ENCODE measurements around the gene IPO4. TPM values are rescaled to one million over a fixed set of nuclear protein-coding genes. Genes with fewer than 3 reads are reported as not detected.

IPO4 gene
- total and polyA plus RNA-seq, 4 donors, result 13.6 to 32.9 (median 23.0) TPM

GRCh38 chr14:24183014-24183481 lies 5.6 kb downstream of the IPO4 start:
- no peaks in the 10 kb centered on the region for H3K9me3 ChIP-seq (ENCODE audit: control insufficient read depth in 4 of 4, low read length in 3 of 4)
- peaks cover 15 to 74% (median 24%) of the 10 kb centered on the region in 4 donors for H3K36me3 ChIP-seq (ENCODE audit: control insufficient read depth in 4 of 4, insufficient read depth in 3 of 4, low read depth in 1 of 4, low read length in 3 of 4)
- H3K27ac ChIP-seq (ENCODE audit: low read depth in 1 of 2, low read length in 2 of 2), result no peak overlapping the region
- TF ChIP-seq FOXA2 (IDR thresholded peaks at IDR 0.05), result no peak
- TF ChIP-seq RXRA (IDR thresholded peaks at IDR 0.05), result no peak
- H3K27me3 ChIP-seq (ENCODE audit: control insufficient read depth in 4 of 4, insufficient read depth in 4 of 4, low read length in 3 of 4), result no peaks in the 10 kb centered on the region
- H3K4me3 ChIP-seq (ENCODE audit: low read depth in 1 of 3, low read length in 3 of 3), result no peak overlapping the region
- DNase-seq (ENCODE audit: low spot score), result no peak
- H3K9ac ChIP-seq (ENCODE audit: low read depth in 1 of 2, low read length in 2 of 2), result no peak overlapping the region
- peaks cover 3 to 30% (median 19%) of the 10 kb centered on the region in 4 donors for H3K4me1 ChIP-seq (ENCODE audit: control insufficient read depth in 4 of 4, insufficient read depth in 4 of 4, low read length in 3 of 4)
- 95% methylated on average over 15 of the region's 15 CpGs for WGBS

GRCh38 chr14:24182110-24182882 lies 6.3 kb downstream of the IPO4 start:
- 93% methylated on average over 14 of the region's 14 CpGs for WGBS
- TF ChIP-seq YY1 (IDR thresholded peaks at IDR 0.05), result no peak
- no peak for DNase-seq (ENCODE audit: low spot score)
- Histone ChIP-seq H3K36me3 (ENCODE audit: control insufficient read depth in 4 of 4, insufficient read depth in 3 of 4, low read depth in 1 of 4, low read length in 3 of 4) (peaks cover 17 to 81% (median 26%) of the 10 kb centered on the region in 4 donors), H3K4me3 (ENCODE audit: low read depth in 1 of 3, low read length in 3 of 3) (no peak overlapping the region), H3K27ac (ENCODE audit: low read depth in 1 of 2, low read length in 2 of 2) (no peak overlapping the region), H3K4me1 (ENCODE audit: control insufficient read depth in 4 of 4, insufficient read depth in 4 of 4, low read length in 3 of 4) (peaks cover 0 to 23% (median 14%) of the 10 kb centered on the region in 4 donors), H3K9ac (ENCODE audit: low read depth in 1 of 2, low read length in 2 of 2) (no peak overlapping the region), H3K27me3 (ENCODE audit: control insufficient read depth in 4 of 4, insufficient read depth in 4 of 4, low read length in 3 of 4) (no peaks in the 10 kb centered on the region), H3K9me3 (ENCODE audit: control insufficient read depth in 4 of 4, low read length in 3 of 4) (no peaks in the 10 kb centered on the region)

GRCh38 chr14:24181371-24182077 lies 7.1 kb downstream of the IPO4 start:
- 94% methylated on average over 19 of the region's 19 CpGs for WGBS
- H3K4me3 ChIP-seq (ENCODE audit: low read depth in 1 of 3, low read length in 3 of 3), result no peak overlapping the region
- H3K27me3 ChIP-seq (ENCODE audit: control insufficient read depth in 4 of 4, insufficient read depth in 4 of 4, low read length in 3 of 4), result no peaks in the 10 kb centered on the region
- no peak for DNase-seq (ENCODE audit: low spot score)
- no peaks in the 10 kb centered on the region for H3K9me3 ChIP-seq (ENCODE audit: control insufficient read depth in 4 of 4, low read length in 3 of 4)
- no peak overlapping the region for H3K27ac ChIP-seq (ENCODE audit: low read depth in 1 of 2, low read length in 2 of 2)
- no peak for TF ChIP-seq NR2F2 (IDR thresholded peaks at IDR 0.05)
- TF ChIP-seq SP1 (IDR thresholded peaks at IDR 0.05), result no peak
- no peak for TF ChIP-seq RXRA (IDR thresholded peaks at IDR 0.05)
- no peak for TF ChIP-seq EGR1 (IDR thresholded peaks at IDR 0.05; ENCODE audit: low read depth in 2 of 2)
- TF ChIP-seq CTCF (IDR thresholded peaks at IDR 0.05; ENCODE audit: low read depth, low read length, missing input control), result no peak
- TF ChIP-seq RAD21 (IDR thresholded peaks at IDR 0.05), result no peak
- TF ChIP-seq MAX (IDR thresholded peaks at IDR 0.05), result no peak
- no peak for TF ChIP-seq HNF4G (IDR thresholded peaks at IDR 0.05)
- TF ChIP-seq TAF1 (conservative IDR thresholded peaks at IDR 0.05), result no peak
- no peak for TF ChIP-seq REST (IDR thresholded peaks at IDR 0.05)
- no peak for TF ChIP-seq JUND (IDR thresholded peaks at IDR 0.05)
- TF ChIP-seq FOXA2 (IDR thresholded peaks at IDR 0.05), result no peak
- no peak for TF ChIP-seq HNF4A (conservative IDR thresholded peaks at IDR 0.05)
- TF ChIP-seq FOXA1 (IDR thresholded peaks at IDR 0.05), result no peak
- no peak for TF ChIP-seq GABPA (IDR thresholded peaks at IDR 0.05 in 1 of 2, conservative IDR thresholded peaks at IDR 0.05 in 1 of 2)
- TF ChIP-seq YY1 (IDR thresholded peaks at IDR 0.05), result no peak
- TF ChIP-seq ZBTB33 (IDR thresholded peaks at IDR 0.05), result no peak
- peaks cover 18 to 85% (median 32%) of the 10 kb centered on the region in 4 donors for H3K36me3 ChIP-seq (ENCODE audit: control insufficient read depth in 4 of 4, insufficient read depth in 3 of 4, low read depth in 1 of 4, low read length in 3 of 4)
- no peak overlapping the region for H3K9ac ChIP-seq (ENCODE audit: low read depth in 1 of 2, low read length in 2 of 2)
- peaks cover 0 to 22% (median 14%) of the 10 kb centered on the region in 4 donors for H3K4me1 ChIP-seq (ENCODE audit: control insufficient read depth in 4 of 4, insufficient read depth in 4 of 4, low read length in 3 of 4)

Data from liver (tissue), 9 donors.